MG63 (cell line): Measurements from ENCODE around the gene SYK. TPM values are rescaled to one million over a fixed set of nuclear protein-coding genes. Genes with fewer than 3 reads are reported as not detected.

Experiments used
- DNase-seq: peaks from one replicate; pipeline ENCODE4 v3.0.0-alpha.2; 2020
- H3K27me3 ChIP-seq: fragments of 250-450 bp; sonication (Bioruptor Pico); 2 replicates; pipeline ENCODE4 v1.5.1; 2020; ENCODE audit warnings: mild to moderate bottlenecking, moderate library complexity
- H3K36me3 ChIP-seq: fragments of 250-450 bp; sonication (Bioruptor Pico); 2 replicates; pipeline ENCODE4 v1.5.1; 2020; ENCODE audit warnings: mild to moderate bottlenecking, moderate library complexity
- H3K4me3 ChIP-seq: fragments of 250-450 bp; sonication (Bioruptor Pico); 2 replicates; pipeline ENCODE4 v1.5.1; 2020; ENCODE audit warnings: mild to moderate bottlenecking, moderate library complexity
- H3K9me3 ChIP-seq: fragments of 250-450 bp; sonication (Bioruptor Pico); 2 replicates; pipeline ENCODE4 v1.5.1; 2020; ENCODE audit warnings: mild to moderate bottlenecking, moderate library complexity
- total RNA-seq: library from RNA; depleted of rRNA; stranded (reverse); fragments of >200 nt; shearing (Covaris generic); gene quantifications from 2 replicates; pipeline ENCODE4 v1.2.3, GENCODE V29; 2014; ENCODE audit warnings: low replicate concordance

SYK gene
- total RNA-seq, 1 experiment from 2014 or later: 7.9 TPM

DNA sequence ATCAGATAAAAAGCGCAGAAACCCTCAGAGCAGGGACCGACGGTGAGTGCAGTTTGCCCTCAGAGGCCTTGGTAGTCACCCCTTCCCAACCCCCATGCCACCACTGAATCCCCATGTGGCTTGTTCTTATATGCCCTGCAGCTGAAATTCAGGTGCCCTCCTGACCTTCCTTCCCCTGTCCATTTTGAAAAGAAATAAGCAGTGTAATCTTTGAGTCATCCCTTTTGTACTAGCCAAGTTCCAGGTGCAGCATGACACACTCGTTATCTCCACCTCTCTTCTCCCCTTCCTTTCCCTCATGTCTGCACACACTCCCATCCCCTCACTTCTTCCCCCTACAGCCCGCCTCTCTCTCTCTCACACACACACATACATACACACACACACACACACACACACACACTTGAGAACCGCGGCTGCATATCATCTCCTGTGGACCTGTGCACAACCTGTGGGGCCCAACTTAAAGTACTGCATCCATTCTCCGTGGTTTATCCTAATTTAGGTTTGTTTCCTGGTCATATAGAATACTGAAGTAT, 53.1 kb downstream of the SYK start:
- Histone ChIP-seq H3K4me3 (no peak overlapping the region), H3K36me3 (no peaks in the 10 kb centered on the region), H3K9me3 (no peaks in the 10 kb centered on the region), H3K27me3 (no peaks in the 10 kb centered on the region)
- no peak for DNase-seq

- no peaks in the 10 kb centered on the region for H3K27me3 ChIP-seq
- H3K9me3 ChIP-seq: no peaks in the 10 kb centered on the region
- H3K36me3 ChIP-seq: no peaks in the 10 kb centered on the region
- H3K4me3 ChIP-seq: no peak overlapping the region
- no peak for DNase-seq
These were observed 53.7 kb downstream of the SYK start for GRCh38 chr9:90855208-90855902.

DNA sequence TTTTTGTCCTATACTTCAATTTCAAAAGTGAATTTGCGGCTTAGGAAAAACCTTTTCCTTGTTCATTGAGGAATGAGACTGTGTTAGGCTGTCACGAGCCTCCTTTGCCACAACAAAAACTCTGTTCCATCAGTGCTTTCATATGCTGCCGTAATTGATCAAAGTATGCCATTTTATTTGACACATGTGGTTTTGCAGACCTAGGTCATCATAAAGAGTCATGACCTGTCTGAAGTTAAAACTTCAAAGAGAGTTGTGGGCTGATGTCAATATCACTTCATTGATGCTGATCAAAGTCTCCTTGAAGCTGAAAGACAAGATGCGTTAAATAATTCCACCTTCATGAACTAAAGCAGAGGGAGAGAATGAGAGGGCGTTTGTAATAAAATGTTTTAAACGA, 55.5 kb downstream of the SYK start:
- Histone ChIP-seq H3K36me3 (no peaks in the 10 kb centered on the region), H3K27me3 (no peaks in the 10 kb centered on the region), H3K4me3 (no peak overlapping the region), H3K9me3 (no peaks in the 10 kb centered on the region)
- DNase-seq: no peak

GRCh38 chr9:90857855-90858254, 56.2 kb downstream of the SYK start:
- Histone ChIP-seq H3K9me3 (no peaks in the 10 kb centered on the region), H3K27me3 (no peaks in the 10 kb centered on the region), H3K4me3 (no peak overlapping the region), H3K36me3 (no peaks in the 10 kb centered on the region)
- no peak for DNase-seq

DNA sequence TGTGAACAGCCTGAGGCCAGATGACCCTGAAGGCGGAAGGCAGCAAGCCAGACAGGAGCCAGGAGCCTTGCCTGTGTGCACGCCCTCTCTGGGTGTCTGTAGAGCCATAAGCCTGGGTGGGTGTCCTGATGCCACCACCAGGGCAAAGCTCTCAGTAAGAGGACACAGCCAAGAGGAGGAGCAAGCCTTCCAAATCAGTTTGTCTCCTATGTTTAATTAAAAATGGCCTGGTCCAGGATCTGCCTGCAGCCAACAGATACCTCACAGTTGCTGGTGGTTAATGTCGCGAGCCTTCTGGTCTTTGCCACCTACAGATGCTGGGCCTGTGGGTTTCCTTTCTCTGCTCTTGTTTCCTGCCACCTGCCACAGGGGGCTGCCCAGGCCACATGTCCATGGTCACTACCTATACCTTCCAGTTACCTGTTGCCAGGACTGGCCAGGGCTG, 56.9 kb downstream of the SYK start:
- no peaks in the 10 kb centered on the region for H3K9me3 ChIP-seq
- DNase-seq: no peak

DNA sequence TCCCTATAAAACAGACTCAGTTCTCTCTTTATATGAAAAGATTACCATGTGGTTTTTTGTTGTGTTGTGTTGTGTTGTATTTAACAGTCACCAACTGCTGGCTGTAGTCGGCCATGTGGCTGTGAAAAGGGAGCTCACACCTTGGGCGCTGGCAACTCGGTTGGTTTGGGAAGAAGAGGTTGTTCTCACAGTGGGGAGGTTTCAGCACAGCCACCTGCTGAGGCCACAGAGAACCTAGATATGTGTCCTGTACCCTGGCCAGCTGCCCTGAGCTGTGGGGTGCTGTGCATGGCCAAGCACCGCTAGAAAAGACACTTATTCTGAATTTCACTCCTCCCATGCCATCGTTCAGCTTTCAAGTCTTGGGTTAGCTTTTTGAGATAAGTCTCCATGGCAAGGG, 58.8 kb downstream of the SYK start:
- Histone ChIP-seq H3K4me3 (no peak overlapping the region), H3K9me3 (no peaks in the 10 kb centered on the region), H3K27me3 (no peaks in the 10 kb centered on the region), H3K36me3 (no peaks in the 10 kb centered on the region)
- no peak for DNase-seq

More for the DNA sequence above, 56.9 kb downstream of the SYK start:
- Histone ChIP-seq H3K4me3 (no peak overlapping the region), H3K27me3 (no peaks in the 10 kb centered on the region), H3K36me3 (no peaks in the 10 kb centered on the region)

DNA sequence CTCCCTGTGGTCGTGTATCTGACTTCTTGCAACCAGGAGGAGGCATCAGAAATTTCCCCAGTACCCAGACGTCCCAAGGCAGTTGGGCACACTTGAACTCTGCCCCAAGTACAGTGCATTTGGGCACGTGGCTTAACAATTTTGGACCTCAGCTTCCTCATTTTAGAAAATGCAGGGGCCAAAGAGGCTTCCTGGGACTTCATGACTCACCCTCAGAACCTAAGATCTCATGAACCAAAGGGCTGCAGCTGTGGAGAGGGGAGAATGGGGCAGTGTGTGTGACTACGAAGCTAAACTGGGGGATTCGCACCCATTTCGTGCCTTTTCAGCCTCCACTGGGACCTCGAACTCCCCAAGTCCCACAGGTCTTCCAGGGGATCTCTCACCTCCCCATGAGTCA, 59.2 kb downstream of the SYK start:
- Histone ChIP-seq H3K4me3 (no peak overlapping the region), H3K27me3 (no peaks in the 10 kb centered on the region), H3K36me3 (no peaks in the 10 kb centered on the region), H3K9me3 (no peaks in the 10 kb centered on the region)
- DNase-seq: no peak

GRCh38 chr9:90861380-90861779, 59.8 kb downstream of the SYK start:
- Histone ChIP-seq H3K9me3 (no peaks in the 10 kb centered on the region), H3K4me3 (no peak overlapping the region), H3K27me3 (no peaks in the 10 kb centered on the region), H3K36me3 (no peaks in the 10 kb centered on the region)
- no peak for DNase-seq

DNA sequence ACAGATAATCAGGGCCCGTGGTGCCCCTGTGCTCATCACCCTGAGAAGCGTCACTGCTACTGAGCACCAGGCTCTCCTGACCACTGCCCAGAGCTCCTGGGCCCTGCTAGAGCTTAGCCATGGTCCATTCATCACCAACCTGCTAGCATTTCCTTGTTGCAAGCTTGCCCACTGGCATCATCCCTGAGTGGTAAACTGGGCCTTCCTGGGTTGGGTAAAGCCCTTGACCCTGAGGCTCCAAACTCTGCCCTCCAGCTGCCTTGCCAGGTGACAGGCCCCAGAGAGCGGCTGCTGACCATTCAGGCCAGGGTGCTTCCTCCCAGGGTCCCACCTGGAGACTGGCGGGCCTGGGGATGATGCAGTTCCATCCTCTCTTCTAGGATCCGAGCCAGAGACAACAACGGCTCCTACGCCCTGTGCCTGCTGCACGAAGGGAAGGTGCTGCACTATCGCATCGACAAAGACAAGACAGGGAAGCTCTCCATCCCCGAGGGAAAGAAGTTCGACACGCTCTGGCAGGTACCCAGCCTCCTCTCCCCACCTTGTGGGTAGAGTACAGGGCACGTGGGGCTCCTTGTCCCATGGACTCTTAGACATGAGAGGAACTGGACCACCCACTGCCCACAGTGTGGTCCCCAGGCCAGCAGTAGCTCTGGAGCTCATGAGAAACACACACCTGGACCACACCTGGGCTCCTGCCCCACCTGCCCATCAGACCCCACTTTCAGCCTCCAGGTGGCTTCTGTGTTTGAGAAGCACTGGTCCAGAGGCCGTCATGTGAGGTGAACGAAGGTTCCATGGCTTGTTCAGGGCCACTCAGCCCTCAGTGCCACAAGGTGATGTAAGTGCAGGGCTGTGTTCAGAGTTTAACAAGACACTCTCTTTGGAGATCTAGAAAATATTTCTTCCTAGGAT, 60.5 kb downstream of the SYK start:
- Histone ChIP-seq H3K4me3 (no peak overlapping the region), H3K36me3 (no peaks in the 10 kb centered on the region), H3K9me3 (no peaks in the 10 kb centered on the region), H3K27me3 (no peaks in the 10 kb centered on the region)
- DNase-seq: no peak

DNA sequence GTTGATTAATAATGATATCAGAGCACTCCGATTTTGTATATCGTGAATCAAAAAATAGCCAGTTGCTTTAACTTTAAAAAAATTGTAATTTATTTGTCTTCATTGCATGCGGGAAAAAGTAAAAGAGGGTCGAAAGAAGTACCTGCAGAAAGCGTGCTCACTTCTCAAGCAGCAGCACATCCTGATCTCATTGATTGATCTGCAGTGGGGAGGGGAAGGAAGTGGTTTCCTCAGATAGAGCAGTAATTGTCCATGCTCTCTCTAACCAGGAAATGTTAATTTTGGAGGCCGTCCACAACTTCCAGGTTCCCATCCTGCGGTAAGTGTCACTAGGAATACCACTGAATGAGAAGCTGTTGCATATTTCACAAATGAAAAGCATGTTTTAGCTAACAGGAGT, 63.2 kb downstream of the SYK start:
- H3K9me3 ChIP-seq: no peaks in the 10 kb centered on the region
- H3K36me3 ChIP-seq: no peaks in the 10 kb centered on the region
- no peak for DNase-seq
- no peak overlapping the region for H3K4me3 ChIP-seq
- H3K27me3 ChIP-seq: no peaks in the 10 kb centered on the region

DNA sequence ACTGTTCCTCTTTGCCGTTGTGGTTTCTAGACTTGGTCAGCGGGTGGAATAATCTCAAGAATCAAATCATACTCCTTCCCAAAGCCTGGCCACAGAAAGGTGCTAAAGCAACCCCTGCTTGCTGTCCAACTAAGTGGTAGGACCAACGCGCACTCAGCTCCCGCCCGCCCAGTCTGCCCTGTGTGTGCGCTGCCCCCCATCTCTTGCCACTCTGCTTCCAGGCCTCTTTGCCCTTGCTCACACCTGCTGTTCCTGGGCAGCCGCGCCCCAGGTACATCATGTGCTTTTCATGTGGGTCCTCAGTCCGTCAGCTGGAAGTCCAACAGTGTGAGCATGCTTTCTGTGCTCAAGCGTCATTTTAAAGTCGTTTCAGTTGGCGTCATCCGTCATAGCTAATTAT, 65.5 kb downstream of the SYK start:
- no peak for DNase-seq
- Histone ChIP-seq H3K36me3 (no peaks in the 10 kb centered on the region), H3K9me3 (no peaks in the 10 kb centered on the region), H3K4me3 (no peak overlapping the region), H3K27me3 (no peaks in the 10 kb centered on the region)

- no peak for DNase-seq
- Histone ChIP-seq H3K4me3 (no peak overlapping the region), H3K27me3 (no peaks in the 10 kb centered on the region), H3K9me3 (no peaks in the 10 kb centered on the region), H3K36me3 (no peaks in the 10 kb centered on the region)
These were observed 66.9 kb downstream of the SYK start for GRCh38 chr9:90868555-90868954.

GRCh38 chr9:90869361-90869760, 67.7 kb downstream of the SYK start:
- no peaks in the 10 kb centered on the region for H3K9me3 ChIP-seq
- DNase-seq: no peak

DNA sequence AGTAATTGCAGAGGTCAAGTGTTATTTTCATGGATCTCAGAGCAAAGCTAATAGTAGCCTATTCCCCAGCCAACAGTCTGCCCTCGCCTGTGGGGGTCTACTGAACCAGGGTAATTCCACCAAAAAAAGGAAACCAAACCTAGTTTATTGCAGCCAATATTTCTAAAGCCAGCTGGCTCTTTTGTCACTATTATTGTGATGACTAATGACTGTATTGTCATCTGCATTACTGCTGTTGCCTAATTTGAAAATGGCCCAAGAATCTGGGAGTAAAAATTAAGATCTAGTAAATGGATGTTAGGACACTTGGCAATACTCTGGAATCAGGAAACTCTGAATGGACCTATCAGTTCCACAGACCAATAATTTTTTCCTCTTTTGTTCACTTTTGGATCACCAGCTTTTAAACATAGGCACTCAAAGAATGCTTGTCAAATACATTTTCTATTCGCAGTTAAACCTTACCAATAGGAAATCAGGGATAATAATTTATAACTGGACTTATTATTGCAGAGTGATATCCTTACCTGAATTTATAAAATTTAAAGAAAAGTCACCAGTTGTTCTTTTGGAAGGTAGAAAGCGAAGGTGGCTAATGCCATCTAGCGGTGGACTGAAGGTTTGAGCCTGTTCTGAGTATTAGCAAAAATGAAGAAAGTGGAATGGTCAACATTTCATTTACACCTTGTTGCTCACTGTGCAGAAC, 69.2 kb downstream of the SYK start:
- H3K36me3 ChIP-seq: no peaks in the 10 kb centered on the region
- H3K4me3 ChIP-seq: no peak overlapping the region
- no peaks in the 10 kb centered on the region for H3K27me3 ChIP-seq
- no peak for DNase-seq
- no peaks in the 10 kb centered on the region for H3K9me3 ChIP-seq

More at GRCh38 chr9:90869361-90869760, 67.7 kb downstream of the SYK start:
- H3K27me3 ChIP-seq: no peaks in the 10 kb centered on the region
- H3K36me3 ChIP-seq: no peaks in the 10 kb centered on the region
- H3K4me3 ChIP-seq: no peak overlapping the region

- H3K9me3 ChIP-seq: no peaks in the 10 kb centered on the region
- no peak for DNase-seq
- no peak overlapping the region for H3K4me3 ChIP-seq
- H3K36me3 ChIP-seq: no peaks in the 10 kb centered on the region
- no peaks in the 10 kb centered on the region for H3K27me3 ChIP-seq
These were observed 69.8 kb downstream of the SYK start for GRCh38 chr9:90871327-90871935.

DNA sequence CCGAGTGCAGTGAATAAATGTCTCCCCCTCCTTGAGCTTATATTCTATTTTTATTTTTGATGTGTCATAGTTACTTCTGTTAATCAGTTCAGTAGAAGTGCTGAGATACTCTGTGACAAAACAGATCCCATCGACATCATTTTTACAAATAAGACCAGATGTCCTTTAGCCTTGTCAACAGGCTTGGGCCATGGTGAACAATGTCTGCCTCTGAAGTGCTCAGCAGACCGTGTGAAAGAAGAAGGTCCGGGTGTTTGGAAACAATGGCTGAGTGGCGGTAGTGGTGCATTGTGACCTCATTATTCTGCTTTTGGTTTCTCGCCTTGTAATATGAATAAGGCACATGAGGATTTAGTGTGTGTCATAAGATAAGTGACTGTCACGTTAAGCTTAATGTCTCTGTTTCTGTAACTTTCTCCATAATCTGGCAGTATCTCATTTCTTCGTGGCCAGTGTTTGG, 71.2 kb downstream of the SYK start:
- no peaks in the 10 kb centered on the region for H3K36me3 ChIP-seq
- no peak for DNase-seq
- H3K4me3 ChIP-seq: no peak overlapping the region
- H3K27me3 ChIP-seq: no peaks in the 10 kb centered on the region
- H3K9me3 ChIP-seq: no peaks in the 10 kb centered on the region
